ENCODE measurements around the gene CNTF.

DNA sequence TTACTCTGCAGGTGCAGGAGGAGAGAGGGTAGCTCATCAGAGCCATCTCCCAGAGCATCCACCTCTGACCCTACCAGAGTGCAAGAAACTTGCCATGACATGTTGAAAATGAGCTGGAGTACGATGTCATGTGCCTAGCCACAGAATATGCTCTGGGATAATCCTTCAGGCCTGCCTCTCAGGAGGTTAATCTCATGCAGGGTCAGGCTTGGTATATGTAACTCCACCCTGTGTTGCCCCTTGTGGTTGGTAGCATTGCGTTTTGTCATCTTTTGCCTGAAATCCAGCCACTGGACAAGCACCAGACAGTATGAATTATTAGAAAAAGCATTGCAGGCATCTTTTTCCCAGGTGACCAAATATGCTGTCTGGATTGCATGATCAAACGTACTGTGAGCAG is 36.2 kb downstream of the CNTF start:
- TF ChIP-seq, protein P1, sequence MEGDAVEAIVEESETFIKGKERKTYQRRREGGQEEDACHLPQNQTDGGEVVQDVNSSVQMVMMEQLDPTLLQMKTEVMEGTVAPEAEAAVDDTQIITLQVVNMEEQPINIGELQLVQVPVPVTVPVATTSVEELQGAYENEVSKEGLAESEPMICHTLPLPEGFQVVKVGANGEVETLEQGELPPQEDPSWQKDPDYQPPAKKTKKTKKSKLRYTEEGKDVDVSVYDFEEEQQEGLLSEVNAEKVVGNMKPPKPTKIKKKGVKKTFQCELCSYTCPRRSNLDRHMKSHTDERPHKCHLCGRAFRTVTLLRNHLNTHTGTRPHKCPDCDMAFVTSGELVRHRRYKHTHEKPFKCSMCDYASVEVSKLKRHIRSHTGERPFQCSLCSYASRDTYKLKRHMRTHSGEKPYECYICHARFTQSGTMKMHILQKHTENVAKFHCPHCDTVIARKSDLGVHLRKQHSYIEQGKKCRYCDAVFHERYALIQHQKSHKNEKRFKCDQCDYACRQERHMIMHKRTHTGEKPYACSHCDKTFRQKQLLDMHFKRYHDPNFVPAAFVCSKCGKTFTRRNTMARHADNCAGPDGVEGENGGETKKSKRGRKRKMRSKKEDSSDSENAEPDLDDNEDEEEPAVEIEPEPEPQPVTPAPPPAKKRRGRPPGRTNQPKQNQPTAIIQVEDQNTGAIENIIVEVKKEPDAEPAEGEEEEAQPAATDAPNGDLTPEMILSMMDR (IDR thresholded peaks at IDR 0.05; ENCODE audit: borderline replicate concordance, extremely low read depth, low read length, poor library complexity, severe bottlenecking), result no peak
- no peak for TF ChIP-seq EZH2 (IDR thresholded peaks at IDR 0.05; ENCODE audit: borderline replicate concordance, low read depth, low read length, severe bottlenecking)

All from DND-41 (cell line).